ENCODE measurements around the gene TPSD1. TPM values are rescaled to one million over a fixed set of nuclear protein-coding genes. Genes with fewer than 3 reads are reported as not detected.
"Not testable (repeated sequence)": the region's sequence is repeated elsewhere in the genome, so short reads cannot be mapped to it uniquely, and the experiment has no call there.

Gene TPSD1
- total RNA-seq, 1 donor from 2014 or later: not detected

DNA sequence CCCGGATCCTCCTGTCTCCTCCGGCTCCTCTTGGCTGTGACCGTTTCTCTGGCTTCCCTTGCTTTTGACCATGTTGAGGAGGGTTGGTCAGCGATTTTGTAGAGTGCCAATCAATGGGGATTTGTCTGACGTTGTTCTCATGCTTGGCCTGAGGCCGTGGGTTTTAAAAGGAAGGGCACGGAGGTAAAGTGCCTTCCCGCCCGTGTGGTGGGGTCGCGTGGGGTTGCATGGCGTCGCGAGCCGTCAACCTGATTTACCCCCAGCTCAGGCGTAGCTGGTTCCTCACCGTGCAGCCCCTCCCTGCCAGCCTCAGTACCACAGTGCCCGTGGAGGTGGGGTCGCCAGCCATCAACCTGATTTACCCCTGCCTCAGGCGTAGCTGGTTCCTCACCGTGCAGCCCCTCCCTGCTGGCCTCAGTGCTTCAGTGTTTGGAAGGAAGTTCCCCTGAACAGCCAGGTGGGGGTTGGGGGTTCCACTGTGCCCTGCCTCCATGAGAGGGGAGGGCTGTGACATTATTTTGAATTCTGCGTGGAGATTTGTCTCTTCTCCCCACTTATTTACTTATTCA is 10.3 kb upstream of the TPSD1 start:
- DNase-seq (ENCODE audit: low spot score): no peak
- Mint-ChIP-seq H3K4me1 (ENCODE audit: unreplicated experiment) (peaks cover 3% of the 10 kb centered on the region), H3K27me3 (ENCODE audit: unreplicated experiment) (peaks cover 5% of the 10 kb centered on the region), H3K9me3 (ENCODE audit: unreplicated experiment) (no peaks in the 10 kb centered on the region), H3K36me3 (ENCODE audit: low read depth, unreplicated experiment) (no peaks in the 10 kb centered on the region), H3K4me3 (ENCODE audit: unreplicated experiment) (no peak overlapping the region), H3K27ac (ENCODE audit: unreplicated experiment) (no peak overlapping the region)
- TF ChIP-seq, protein P1, sequence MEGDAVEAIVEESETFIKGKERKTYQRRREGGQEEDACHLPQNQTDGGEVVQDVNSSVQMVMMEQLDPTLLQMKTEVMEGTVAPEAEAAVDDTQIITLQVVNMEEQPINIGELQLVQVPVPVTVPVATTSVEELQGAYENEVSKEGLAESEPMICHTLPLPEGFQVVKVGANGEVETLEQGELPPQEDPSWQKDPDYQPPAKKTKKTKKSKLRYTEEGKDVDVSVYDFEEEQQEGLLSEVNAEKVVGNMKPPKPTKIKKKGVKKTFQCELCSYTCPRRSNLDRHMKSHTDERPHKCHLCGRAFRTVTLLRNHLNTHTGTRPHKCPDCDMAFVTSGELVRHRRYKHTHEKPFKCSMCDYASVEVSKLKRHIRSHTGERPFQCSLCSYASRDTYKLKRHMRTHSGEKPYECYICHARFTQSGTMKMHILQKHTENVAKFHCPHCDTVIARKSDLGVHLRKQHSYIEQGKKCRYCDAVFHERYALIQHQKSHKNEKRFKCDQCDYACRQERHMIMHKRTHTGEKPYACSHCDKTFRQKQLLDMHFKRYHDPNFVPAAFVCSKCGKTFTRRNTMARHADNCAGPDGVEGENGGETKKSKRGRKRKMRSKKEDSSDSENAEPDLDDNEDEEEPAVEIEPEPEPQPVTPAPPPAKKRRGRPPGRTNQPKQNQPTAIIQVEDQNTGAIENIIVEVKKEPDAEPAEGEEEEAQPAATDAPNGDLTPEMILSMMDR (IDR thresholded peaks at IDR 0.05; ENCODE audit: unreplicated experiment): no peak

DNA sequence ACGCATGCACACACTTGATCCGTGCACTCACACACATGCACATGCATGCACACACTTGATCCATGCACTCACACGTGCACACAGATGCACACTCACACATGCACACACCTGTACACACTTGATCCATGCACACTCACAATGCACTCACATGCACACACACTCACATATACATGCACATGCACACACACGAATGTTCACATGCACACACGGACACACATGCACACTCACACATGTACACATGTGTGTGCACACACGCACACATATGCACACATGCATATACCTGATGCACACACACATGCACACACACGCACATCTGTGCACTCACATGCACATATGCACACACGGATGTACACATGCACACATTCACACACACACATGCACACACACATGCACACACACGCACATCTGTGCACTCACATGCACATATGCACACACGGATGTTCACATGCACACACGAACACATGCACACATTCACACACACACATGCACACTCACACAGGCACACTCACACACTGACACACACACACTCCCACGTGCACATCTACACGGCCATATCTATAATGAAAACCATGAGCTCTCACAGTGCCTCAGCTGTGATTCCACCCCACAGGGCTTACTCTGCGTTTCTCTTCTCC is 7.8 kb upstream of the TPSD1 start:
- peak overlapping the region; percentile 42 for H3K27ac Mint-ChIP-seq (ENCODE audit: unreplicated experiment)
- H3K4me3 Mint-ChIP-seq (ENCODE audit: unreplicated experiment); H3K4me1 Mint-ChIP-seq (ENCODE audit: unreplicated experiment); H3K9me3 Mint-ChIP-seq (ENCODE audit: unreplicated experiment); H3K27me3 Mint-ChIP-seq (ENCODE audit: unreplicated experiment); DNase-seq (ENCODE audit: low spot score); H3K36me3 Mint-ChIP-seq (ENCODE audit: low read depth, unreplicated experiment): not testable (repeated sequence)

DNA sequence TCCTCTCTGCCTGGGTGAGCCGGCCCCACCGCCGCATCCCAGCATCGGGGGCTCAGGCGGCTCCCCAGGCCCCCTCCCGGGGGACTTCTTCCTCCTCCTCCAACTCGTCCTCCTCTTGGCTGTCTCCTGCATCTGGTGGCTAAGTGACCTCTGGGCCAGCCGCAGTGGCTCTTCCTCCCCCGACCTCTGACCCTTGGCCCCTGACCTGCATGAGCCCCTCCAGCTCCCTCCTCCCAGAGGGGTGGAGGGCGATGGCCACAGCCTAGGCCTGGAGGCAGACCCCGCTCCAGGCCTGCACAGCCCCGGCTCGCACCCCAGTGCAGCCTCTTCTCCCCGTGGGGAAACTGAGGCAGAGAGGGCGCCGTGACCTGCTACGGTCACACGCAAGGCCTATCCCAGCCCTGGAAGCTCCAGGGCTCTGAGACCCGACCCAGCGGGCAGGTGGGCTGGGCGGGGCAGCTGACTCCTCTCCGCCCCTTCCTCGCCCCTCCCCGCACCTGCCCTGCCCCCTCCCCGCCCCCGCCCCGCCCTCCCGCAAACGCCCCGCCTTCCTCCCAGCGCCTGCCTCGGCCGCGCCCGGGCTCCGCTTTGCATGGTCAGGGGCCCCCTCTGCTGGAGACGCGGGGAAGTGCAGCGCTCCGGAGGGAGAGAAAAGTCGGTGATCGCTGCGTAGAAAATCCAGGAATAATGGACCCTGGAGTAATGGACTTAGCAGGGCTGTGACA is 6.7 kb upstream of the TPSD1 start:
- not testable (repeated sequence) for H3K9me3 Mint-ChIP-seq (ENCODE audit: unreplicated experiment); H3K4me1 Mint-ChIP-seq (ENCODE audit: unreplicated experiment); H3K27ac Mint-ChIP-seq (ENCODE audit: unreplicated experiment); H3K36me3 Mint-ChIP-seq (ENCODE audit: low read depth, unreplicated experiment); DNase-seq (ENCODE audit: low spot score); H3K4me3 Mint-ChIP-seq (ENCODE audit: unreplicated experiment); H3K27me3 Mint-ChIP-seq (ENCODE audit: unreplicated experiment)

DNA sequence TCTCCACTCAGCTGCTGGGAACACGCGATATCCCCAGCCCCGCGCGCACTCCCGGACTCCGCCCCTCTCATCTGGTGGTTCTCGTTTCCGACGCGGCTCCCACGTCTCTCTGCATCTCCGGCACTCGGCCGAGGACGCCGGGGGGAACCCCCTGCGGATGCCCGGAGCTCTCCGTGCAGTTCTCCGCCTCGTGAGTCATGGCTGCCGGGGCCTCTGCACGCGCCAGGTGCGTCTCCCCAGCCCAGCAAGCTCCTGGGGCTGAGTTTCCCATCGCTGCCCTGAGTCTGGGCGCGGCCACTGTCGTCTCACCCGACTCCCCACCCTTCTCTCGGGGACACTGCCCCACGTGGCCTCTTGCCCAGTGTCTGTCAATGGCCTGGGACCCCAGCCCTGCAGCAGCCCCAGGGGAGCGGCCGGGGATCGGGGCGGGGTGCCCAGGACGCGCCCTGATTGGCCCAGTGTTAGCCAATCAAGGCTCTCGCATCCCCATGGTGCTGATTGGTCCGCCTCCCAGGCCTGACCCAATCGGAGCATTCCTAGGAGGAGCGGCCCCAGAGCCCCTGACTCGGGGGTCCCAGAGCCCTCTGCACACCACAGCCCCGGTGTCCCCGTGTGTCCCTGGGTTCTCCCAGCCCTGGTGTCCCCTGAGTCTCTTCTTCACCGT is 2.0 kb upstream of the TPSD1 start:
- H3K36me3 Mint-ChIP-seq (ENCODE audit: low read depth, unreplicated experiment); H3K9me3 Mint-ChIP-seq (ENCODE audit: unreplicated experiment); H3K4me1 Mint-ChIP-seq (ENCODE audit: unreplicated experiment); DNase-seq (ENCODE audit: low spot score); H3K27ac Mint-ChIP-seq (ENCODE audit: unreplicated experiment); H3K27me3 Mint-ChIP-seq (ENCODE audit: unreplicated experiment); H3K4me3 Mint-ChIP-seq (ENCODE audit: unreplicated experiment): not testable (repeated sequence)

DNA sequence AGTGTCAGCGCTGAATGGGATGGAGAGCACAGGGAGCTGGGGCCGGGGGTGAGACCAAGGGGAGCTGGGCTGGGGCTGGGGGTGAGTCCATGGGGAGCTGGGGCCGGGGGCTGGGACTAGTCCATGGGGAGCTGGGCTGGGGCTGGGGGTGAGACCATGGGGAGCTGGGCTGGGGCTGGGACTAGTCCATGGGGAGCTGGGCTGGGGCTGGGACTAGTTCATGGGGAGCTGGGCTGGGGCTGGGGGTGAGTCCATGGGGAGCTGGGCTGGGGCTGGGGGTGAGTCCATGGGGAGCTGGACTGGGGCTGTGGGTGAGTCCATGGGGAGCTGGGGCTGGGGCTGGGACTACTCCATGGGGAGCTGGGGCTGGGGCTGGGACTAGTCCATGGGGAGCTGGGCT is 1.0 kb upstream of the TPSD1 start:
- not testable (repeated sequence) for H3K27ac Mint-ChIP-seq (ENCODE audit: unreplicated experiment); DNase-seq (ENCODE audit: low spot score); H3K36me3 Mint-ChIP-seq (ENCODE audit: low read depth, unreplicated experiment); H3K9me3 Mint-ChIP-seq (ENCODE audit: unreplicated experiment); H3K27me3 Mint-ChIP-seq (ENCODE audit: unreplicated experiment); H3K4me1 Mint-ChIP-seq (ENCODE audit: unreplicated experiment); H3K4me3 Mint-ChIP-seq (ENCODE audit: unreplicated experiment)

DNA sequence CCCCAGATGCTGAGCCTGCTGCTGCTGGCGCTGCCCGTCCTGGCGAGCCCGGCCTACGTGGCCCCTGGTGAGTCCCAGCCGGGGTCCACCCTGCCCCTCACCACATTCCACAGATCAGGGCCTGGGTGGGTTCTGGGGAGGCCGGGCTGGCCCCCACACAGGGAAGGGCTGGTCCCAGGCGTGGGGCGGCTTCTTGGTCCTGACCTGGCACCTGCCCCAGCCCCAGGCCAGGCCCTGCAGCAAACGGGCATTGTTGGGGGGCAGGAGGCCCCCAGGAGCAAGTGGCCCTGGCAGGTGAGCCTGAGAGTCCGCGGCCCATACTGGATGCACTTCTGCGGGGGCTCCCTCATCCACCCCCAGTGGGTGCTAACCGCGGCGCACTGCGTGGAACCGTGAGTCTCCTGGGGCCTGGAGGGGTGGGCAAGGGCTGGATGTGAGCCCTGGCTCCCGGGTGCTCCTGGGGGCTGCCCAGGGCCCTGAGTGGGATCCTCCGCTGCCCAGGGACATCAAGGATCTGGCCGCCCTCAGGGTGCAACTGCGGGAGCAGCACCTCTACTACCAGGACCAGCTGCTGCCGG is 516 bp downstream of the TPSD1 start:
- H3K27me3 Mint-ChIP-seq (ENCODE audit: unreplicated experiment); H3K9me3 Mint-ChIP-seq (ENCODE audit: unreplicated experiment): not testable (repeated sequence)

DNA sequence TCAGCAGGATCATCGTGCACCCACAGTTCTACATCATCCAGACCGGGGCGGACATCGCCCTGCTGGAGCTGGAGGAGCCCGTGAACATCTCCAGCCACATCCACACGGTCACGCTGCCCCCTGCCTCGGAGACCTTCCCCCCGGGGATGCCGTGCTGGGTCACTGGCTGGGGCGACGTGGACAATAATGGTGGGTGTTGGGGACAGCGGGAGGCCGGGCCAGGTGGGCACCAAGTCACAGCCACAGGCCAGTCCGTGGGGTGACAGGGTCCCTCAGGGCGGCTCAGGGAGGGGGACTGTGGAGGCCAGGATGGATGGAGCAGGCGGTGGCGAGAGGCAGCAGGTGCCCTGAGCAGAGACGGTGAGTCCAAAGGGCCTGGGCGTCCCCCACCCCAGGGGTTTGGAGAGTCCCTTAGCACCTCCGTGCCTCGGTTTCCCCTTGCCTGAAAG is 1.0 kb downstream of the TPSD1 start:
- Mint-ChIP-seq H3K36me3 (ENCODE audit: low read depth, unreplicated experiment) (no peaks in the 10 kb centered on the region), H3K4me3 (ENCODE audit: unreplicated experiment) (no peak overlapping the region), H3K4me1 (ENCODE audit: unreplicated experiment) (no peaks in the 10 kb centered on the region)

More for the DNA sequence above, 516 bp downstream of the TPSD1 start:
- not testable (repeated sequence) for H3K4me3 Mint-ChIP-seq (ENCODE audit: unreplicated experiment); DNase-seq (ENCODE audit: low spot score); H3K27ac Mint-ChIP-seq (ENCODE audit: unreplicated experiment); H3K4me1 Mint-ChIP-seq (ENCODE audit: unreplicated experiment); H3K36me3 Mint-ChIP-seq (ENCODE audit: low read depth, unreplicated experiment)

More for the DNA sequence above, 1.0 kb downstream of the TPSD1 start:
- H3K9me3 Mint-ChIP-seq (ENCODE audit: unreplicated experiment): no peaks in the 10 kb centered on the region
- H3K27me3 Mint-ChIP-seq (ENCODE audit: unreplicated experiment): peaks cover 12% of the 10 kb centered on the region
- H3K27ac Mint-ChIP-seq (ENCODE audit: unreplicated experiment): no peak overlapping the region
- no peak for DNase-seq (ENCODE audit: low spot score)
- TF ChIP-seq, protein P1 (IDR thresholded peaks at IDR 0.05; ENCODE audit: unreplicated experiment): no peak

Data from endothelial cell (in vitro differentiated cells).